C1 segment of cervical spinal cord (tissue), 14 donors: Measurements from ENCODE around the gene NEMP2.
"Not testable (repeated sequence)": the region's sequence is repeated elsewhere in the genome, so short reads cannot be mapped to it uniquely, and the experiment has no call there.

Source experiments
- DNase-seq, 14 donors: peaks; one replicate each; lab custom pipeline; 2025; lab: John Stamatoyannopoulos, UW

NEMP2 gene

DNA sequence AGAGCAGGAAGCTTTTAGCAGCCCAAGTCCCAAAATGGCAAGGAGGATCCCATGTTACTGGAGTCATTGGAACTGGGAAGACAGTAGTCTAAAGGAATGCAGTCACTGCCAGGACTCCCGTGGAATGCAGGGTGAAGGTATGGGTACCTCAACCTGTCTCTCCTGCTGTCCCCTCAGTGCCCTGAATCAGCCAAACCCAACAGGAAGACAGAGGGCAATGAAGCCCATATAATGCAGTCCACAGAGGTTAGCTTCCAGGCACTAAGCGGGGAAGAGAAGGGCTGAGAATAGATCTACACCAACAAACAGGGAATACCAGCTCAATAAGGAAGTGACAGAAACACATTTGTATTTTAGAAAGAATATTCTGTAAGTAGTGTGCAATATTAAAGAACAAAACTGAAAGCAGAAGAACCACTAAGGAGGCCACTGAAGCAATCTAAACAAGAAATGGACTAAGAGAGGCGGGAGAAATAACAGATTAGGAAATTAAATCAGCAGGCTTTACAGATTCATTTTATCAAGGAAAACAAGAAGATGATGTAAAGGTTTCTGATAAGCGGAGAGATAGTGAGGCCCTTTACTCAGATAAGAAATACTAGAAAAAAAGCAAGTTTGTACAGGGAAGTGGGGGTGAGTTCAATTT is 8.3 kb downstream of the NEMP2 start:
- DNase-seq = no peak

- DNase-seq = no peak
Measured at GRCh38 chr2:190524928-190525327, 9.6 kb downstream of the NEMP2 start.

GRCh38 chr2:190519975-190520767 is 14.4 kb downstream of the NEMP2 start:
- DNase-seq = no peak

GRCh38 chr2:190517468-190517867 is 17.1 kb downstream of the NEMP2 start:
- no peak for DNase-seq

DNA sequence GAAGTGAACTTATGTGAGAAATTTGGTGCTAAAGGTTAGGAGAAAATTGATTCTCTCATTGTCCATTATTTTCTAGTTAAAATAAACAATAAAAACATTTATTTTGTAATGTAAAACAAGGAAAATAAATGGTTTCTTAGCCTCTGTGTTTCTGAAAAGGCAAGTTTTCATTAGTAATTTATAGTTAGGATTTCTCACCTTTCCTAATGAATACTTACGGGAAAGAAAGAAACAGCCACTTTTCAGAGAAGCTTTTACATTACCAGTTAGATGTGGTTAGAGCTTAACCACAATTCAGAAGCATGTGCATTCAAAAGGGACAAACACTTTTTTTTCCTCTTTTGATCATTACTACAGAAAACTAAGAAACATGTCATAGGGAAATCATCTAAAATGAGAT is 18.8 kb downstream of the NEMP2 start:
- no peak for DNase-seq

GRCh38 chr2:190514676-190515075 is 19.8 kb downstream of the NEMP2 start:
- no peak for DNase-seq

- DNase-seq = no peak
Measured at GRCh38 chr2:190513877-190514276, 20.6 kb downstream of the NEMP2 start.

DNA sequence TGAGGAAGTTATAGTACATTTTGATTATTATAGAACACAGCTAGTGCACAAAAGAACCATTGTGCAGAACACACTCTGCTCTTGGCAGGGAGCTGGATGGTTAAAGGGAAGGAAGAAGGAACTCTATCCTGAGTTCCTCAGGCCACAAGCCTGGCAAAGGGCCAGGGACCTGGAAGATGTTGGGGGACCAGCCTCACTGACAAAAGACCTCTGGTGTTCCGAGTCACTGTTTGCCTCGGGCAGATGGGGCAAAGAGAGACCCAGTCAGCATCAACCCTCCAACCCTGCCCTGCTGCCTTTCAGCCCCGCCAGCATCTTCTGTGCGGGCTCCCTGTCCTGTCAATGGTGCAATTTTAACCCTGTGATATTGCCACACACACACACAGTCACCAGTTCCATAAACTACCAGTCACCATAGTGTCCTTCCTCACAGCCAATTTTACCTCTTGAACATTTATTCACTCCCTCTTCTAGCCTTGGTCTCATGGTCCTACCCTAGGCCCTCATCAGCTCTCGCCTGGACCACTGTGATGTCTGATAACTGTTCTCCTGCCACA is 21.9 kb downstream of the NEMP2 start:
- DNase-seq = no peak

- DNase-seq = no peak
Measured at GRCh38 chr2:190511104-190511503, 23.4 kb downstream of the NEMP2 start.

DNA sequence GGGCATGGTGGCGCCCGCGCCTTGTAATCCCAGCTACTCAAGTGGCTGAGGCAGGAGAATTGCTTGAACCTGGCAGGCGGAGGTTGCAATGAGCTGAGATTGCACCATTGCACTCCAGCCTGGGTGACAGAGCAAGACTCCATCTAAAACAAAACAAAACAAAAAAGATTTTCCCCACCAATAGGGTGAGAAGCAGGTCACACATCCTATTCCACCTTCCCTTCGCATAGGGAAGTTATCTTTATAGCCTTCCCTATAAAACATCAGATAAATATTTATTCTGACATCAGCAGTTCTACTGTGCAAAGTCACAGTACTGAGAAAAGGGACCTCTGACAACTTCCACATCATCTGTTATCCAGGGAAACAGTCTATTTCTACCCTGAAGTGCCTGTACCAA is 24.6 kb downstream of the NEMP2 start:
- DNase-seq = not testable (repeated sequence)

DNA sequence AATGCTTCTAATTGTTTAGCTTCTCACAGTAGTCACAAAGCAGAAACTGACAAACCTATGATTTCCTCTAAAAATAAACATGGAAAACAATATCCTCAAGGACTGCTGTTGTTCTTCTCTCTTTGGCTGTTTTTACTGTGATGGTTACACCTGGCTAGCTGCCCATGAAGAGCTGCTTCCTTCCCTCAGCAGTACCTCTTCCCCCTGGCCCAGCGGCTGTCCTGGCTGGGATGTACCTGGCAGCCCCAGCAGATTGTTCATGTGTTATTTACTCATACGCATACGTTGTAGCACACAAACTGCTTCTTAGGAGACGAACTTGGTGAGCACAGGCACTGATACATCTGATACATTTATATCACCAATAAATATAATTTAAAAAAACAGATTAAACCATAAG is 27.4 kb downstream of the NEMP2 start:
- peak in 1 of 14 donors; percentile 75 for DNase-seq

DNA sequence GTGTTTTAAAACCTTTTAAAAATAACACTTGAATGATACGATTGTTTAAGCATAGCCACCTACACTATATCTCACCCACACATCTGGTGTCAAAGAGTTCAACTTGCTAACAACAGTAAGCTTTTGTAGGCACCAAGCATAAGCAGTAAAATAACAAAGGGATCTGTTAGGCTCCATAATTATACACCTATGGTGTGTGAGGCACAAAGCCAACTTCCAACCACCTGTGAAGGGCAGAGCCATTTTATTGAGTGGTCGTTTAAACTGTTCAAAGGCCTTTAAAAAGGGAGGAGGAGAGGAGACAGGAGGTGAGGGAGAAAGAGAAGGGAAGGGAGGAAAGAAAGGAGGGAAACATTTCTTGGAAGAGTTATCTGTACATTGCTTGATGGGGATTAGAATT is 27.9 kb downstream of the NEMP2 start:
- no peak for DNase-seq

- DNase-seq = no peak
Measured at GRCh38 chr2:190505696-190506095, 28.8 kb downstream of the NEMP2 start.

DNA sequence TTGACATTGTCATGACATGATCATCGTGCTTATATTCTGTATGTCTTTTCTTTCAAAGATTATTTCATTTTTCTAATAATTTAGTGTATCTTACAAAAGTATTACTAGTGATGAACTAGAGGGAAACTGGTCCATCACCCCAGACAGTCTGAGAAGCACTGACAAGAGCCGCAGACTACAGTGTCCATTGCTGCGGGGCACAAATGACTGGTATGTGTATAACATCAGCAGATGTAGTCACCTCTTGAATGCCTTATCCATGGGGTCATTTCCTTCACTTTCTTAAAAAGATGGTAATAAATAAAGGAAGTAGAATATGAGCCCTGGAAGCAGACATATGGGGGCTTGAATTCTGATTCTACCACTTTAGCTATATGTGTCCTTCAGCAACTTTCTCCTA is 29.6 kb downstream of the NEMP2 start:
- no peak for DNase-seq

DNA sequence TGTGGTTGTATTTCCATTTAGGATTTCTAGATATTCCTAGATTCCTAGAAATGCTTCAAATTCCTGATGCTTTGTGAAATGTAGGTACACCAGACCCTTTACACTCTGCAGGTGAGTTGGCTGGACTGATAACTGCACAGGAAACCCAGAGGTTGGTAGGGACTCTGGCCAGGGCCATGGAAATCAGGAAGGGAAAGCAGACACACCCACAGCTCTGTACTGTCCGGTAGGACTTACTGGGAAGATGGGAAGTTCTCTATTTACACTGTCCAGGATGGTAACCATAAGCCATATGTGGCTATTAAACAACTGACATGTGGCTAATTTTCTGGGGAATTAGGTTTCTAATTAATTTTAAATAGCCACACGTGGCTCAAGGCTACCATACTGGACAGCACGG is 31.4 kb downstream of the NEMP2 start:
- peak in 1 of 14 donors; percentile 12 for DNase-seq

DNA sequence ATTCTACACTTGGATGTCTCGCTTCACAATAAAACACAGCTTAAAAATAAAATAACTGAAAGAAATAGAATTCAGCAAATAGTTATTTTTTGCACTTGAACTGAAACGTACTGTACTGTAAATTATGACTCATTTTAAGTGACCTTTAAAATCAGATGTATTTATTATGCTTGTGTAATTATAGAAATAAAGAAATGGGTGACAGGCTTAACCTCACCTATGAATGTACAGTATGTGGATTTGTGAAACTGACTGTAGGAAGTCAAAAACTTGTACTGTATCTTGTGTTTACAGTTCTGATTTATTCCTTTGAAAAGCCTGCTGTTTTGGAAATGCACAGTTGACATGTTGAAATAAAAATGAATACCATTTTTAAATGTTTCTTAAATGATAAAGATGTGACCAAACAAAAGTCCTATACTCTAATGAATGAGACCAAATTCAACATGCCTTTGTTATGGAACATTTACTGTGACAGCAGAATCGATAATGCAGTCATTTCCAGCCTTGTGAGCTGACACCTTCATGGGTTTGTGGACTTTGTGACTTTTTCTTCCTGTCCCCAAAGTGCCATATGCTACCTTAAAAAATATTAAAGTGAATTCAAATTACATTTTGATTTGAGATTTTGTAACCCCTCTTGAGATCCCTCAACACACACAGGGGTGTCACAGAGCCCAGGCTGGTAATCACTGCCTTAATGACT is 32.7 kb downstream of the NEMP2 start:
- no peak for DNase-seq

- no peak for DNase-seq
Measured at GRCh38 chr2:190501231-190501630, 33.3 kb downstream of the NEMP2 start.

DNA sequence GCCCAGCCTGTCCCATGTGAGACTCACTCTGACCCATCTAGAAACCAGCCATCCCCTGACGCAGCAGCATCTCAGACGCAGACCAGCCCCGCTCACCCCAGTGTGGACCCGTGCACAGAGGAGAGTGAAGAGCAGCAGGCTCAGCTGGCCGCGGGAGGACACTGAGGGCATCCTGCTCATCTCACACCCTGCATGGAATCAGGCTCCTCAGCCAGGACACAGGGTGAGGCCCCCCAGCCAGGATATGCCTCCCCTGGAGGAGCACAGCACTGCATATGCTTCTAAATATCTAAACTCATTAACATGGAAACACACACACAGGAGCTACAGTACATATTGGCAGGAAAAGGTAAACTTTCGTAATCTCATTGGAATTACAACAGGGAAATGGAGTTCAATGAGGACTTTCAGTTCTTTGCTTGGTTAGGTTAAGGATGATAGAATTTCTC is 34.4 kb downstream of the NEMP2 start:
- DNase-seq = peak in 3 of 14 donors; percentile 13 to 23 (median 19)

- DNase-seq = no peak
Measured at GRCh38 chr2:190499273-190499672, 35.2 kb downstream of the NEMP2 start.

DNA sequence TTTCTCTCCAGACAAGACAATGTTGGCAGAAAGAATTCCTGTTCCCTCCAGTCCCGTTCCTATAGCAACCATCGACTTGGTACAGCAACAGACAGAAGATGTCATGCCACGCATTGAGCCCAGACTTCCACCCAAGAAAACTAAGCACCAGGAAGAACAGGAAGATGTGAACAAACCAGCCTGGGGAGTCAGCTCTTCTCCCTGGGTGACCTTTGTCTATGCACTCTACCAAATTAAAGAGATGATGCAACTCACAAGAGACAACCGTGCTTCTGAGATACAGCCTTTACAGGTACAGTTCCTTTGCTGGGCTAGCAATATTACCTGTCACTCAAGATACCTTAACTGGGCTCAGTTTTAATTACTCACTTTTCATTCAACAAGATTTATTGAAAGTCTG is 37.1 kb downstream of the NEMP2 start:
- DNase-seq = no peak

GRCh38 chr2:190494600-190495227 is 39.8 kb downstream of the NEMP2 start:
- DNase-seq = not testable (repeated sequence)

DNA sequence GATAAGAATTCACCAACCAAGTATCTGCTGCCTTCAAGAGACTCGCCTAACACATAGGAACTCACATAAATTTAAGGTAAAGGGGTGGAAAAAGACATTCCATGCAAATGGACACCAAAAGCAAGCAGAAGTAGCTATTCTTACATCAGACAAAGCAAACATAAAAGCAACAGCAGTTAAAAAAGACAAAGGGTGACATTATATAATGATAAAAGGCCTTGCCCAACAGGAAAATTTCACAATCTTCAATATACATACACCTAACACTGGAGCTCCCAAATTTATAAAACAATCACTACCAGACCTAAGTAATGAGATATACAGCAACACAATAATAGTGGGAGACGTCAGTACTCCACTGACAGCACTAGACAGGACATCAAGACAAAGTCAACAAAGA is 41.4 kb downstream of the NEMP2 start:
- DNase-seq = no peak
